GM23248 (cell line): Measurements from ENCODE around the gene CEBPA. TPM values are rescaled to one million over a fixed set of nuclear protein-coding genes. Genes with fewer than 3 reads are reported as not detected.
A peak's percentile ranks its signal among the peaks of the same experiment; 100 is the strongest.

Source experiments
- DNase-seq: peaks from one replicate; pipeline ENCODE4 v3.0.0-alpha.2; 2015
- H2AFZ ChIP-seq: fragments of 200-600 bp; sonication (generic); 2 replicates; pipeline ENCODE4 v1.6.1; 2016; ENCODE audit warnings: antibody characterized with exemption
- H3F3A ChIP-seq: fragments of 200-600 bp; sonication (generic); 2 replicates; pipeline ENCODE4 v1.6.1; 2016; ENCODE audit warnings: mild to moderate bottlenecking, antibody characterized with exemption, mixed run types; ENCODE audit not compliant: insufficient read depth
- H3K27ac ChIP-seq: fragments of 200-600 bp; sonication (generic); 2 replicates; pipeline ENCODE4 v1.5.1; 2016; ENCODE audit warnings: mild to moderate bottlenecking
- H3K27me3 ChIP-seq: fragments of 200-600 bp; sonication (generic); replicated peaks from 2 replicates; pipeline ENCODE4 v1.6.1; 2016; ENCODE audit warnings: mild to moderate bottlenecking; ENCODE audit not compliant: insufficient read depth
- H3K36me3 ChIP-seq: fragments of 200-600 bp; sonication (generic); 2 replicates; pipeline ENCODE4 v1.6.1; 2016; ENCODE audit warnings: low read depth, mild to moderate bottlenecking
- H3K4me1 ChIP-seq: fragments of 200-600 bp; sonication (generic); 2 replicates; pipeline ENCODE4 v1.6.1; 2016; ENCODE audit warnings: mild to moderate bottlenecking; ENCODE audit not compliant: insufficient read depth
- H3K4me2 ChIP-seq: fragments of 200-600 bp; sonication (generic); one replicate; pipeline ENCODE4 v1.6.1; 2016; ENCODE audit warnings: mild to moderate bottlenecking; ENCODE audit not compliant: unreplicated experiment
- H3K4me3 ChIP-seq: fragments of 200-600 bp; sonication (generic); 2 replicates; pipeline ENCODE4 v1.5.1; 2016; ENCODE audit warnings: mild to moderate bottlenecking
- H3K79me2 ChIP-seq: fragments of 200-600 bp; sonication (generic); 2 replicates; pipeline ENCODE4 v1.6.1; 2016; ENCODE audit warnings: mild to moderate bottlenecking; ENCODE audit not compliant: insufficient read depth
- H3K9ac ChIP-seq: fragments of 200-600 bp; sonication (generic); 2 replicates; pipeline ENCODE4 v1.6.1; 2016; ENCODE audit warnings: mild to moderate bottlenecking
- H3K9me2 ChIP-seq: fragments of 200-600 bp; sonication (generic); 2 replicates; pipeline ENCODE4 v1.6.1; 2016; ENCODE audit warnings: mixed run types, mild to moderate bottlenecking, moderate library complexity; ENCODE audit not compliant: insufficient read depth
- H3K9me3 ChIP-seq: fragments of 200-600 bp; sonication (generic); one replicate; pipeline ENCODE4 v1.6.1; 2017; ENCODE audit warnings: low read depth
- H4K20me1 ChIP-seq: fragments of 200-600 bp; sonication (generic); 2 replicates; pipeline ENCODE4 v1.6.0; 2016; ENCODE audit not compliant: insufficient read depth
- EZH2 ChIP-seq: fragments of 200-600 bp; sonication (generic); IDR thresholded peaks from 2 replicates; pipeline ENCODE4 v1.6.1; 2018; ENCODE audit warnings: antibody characterized with exemption, mild to moderate bottlenecking; ENCODE audit not compliant: insufficient read depth, poor library complexity, severe bottlenecking
- EZH2phosphoT487 ChIP-seq: fragments of 200-600 bp; sonication (generic); IDR thresholded peaks from 2 replicates; pipeline ENCODE4 v1.6.1; 2018; ENCODE audit warnings: antibody characterized with exemption, moderate library complexity, mild to moderate bottlenecking, low read depth; ENCODE audit not compliant: insufficient read depth
- WGBS, 2 experiments: methylation state at CpG; one replicate each; pipeline ENCODE4 v1.1.6; 2015 to 2017; ENCODE audit warnings: low lambda C conversion rate in 2 of 2, low coverage in 1 of 2; ENCODE audit errors: missing lambda C conversion rate in 2 of 2; 5-methylcytosine and 5-hydroxymethylcytosine counted together
- in situ Hi-C: fragments of 300-500 bp; cut with MboI; formaldehyde crosslinking; loops from 2 replicates; pipeline ENCODE4 v1.15.0; 2020
- polyA plus RNA-seq: library from polyadenylated mRNA; unstranded; fragments of >200 nt; fragmentation: Nextera tagmentation; extraction: Ambion mirVana; gene quantifications from 2 replicates; pipeline ENCODE4 v1.2.1, GENCODE V29; 2016
- total RNA-seq: library from RNA; depleted of rRNA; stranded (reverse); fragments of >200 nt; shearing (Covaris generic); gene quantifications from 2 replicates; pipeline ENCODE4 v1.2.3, GENCODE V29; 2014

The CEBPA gene
- total and polyA plus RNA-seq, 2 experiments from 2014 or later = 0.22 TPM; not detected in 1

- H3K4me3 ChIP-seq = no peak overlapping the region
- H3K4me2 ChIP-seq = no peak overlapping the region
- no peaks in the 10 kb centered on the region for H3K36me3 ChIP-seq
- 0 out of 2 replicates have a peak, but pooled peaks cover 5% of the 10 kb centered on the region for H3K27me3 ChIP-seq
- H3K9me3 ChIP-seq = no peaks in the 10 kb centered on the region
- H3K27ac ChIP-seq = no peak overlapping the region
- in situ Hi-C loops = no loop called here
- H4K20me1 ChIP-seq = no peaks in the 10 kb centered on the region
- H3K79me2 ChIP-seq = no peaks in the 10 kb centered on the region
- no peaks in the 10 kb centered on the region for H3K4me1 ChIP-seq
- no peaks in the 10 kb centered on the region for H3K9me2 ChIP-seq
- no peak overlapping the region for H3K9ac ChIP-seq
- 62 to 65% methylated on average over 13 of the region's 14 CpGs for WGBS, 2 experiments
- TF ChIP-seq EZH2 (no peak), EZH2phosphoT487 (no peak)
- DNase-seq = no peak
- no peaks in the 10 kb centered on the region for H3F3A ChIP-seq
- H2AFZ ChIP-seq = no peak overlapping the region
These were observed 40.7 kb downstream of the CEBPA start for GRCh38 chr19:33261511-33262189.

GRCh38 chr19:33260628-33261418 is 41.5 kb downstream of the CEBPA start:
- H3K4me2 ChIP-seq = no peak overlapping the region
- no peaks in the 10 kb centered on the region for H3K9me3 ChIP-seq
- H3F3A ChIP-seq = no peaks in the 10 kb centered on the region
- 72 to 75% methylated on average over 17 to 24 of the region's 24 CpGs for WGBS, 2 experiments
- H3K4me1 ChIP-seq = no peaks in the 10 kb centered on the region
- H2AFZ ChIP-seq = no peak overlapping the region
- no peaks in the 10 kb centered on the region for H3K9me2 ChIP-seq
- TF ChIP-seq EZH2phosphoT487 (no peak), EZH2 (no peak)
- no peak overlapping the region for H3K4me3 ChIP-seq
- no peaks in the 10 kb centered on the region for H4K20me1 ChIP-seq
- in situ Hi-C loops = no loop called here
- H3K27ac ChIP-seq = no peak overlapping the region
- H3K9ac ChIP-seq = no peak overlapping the region
- H3K79me2 ChIP-seq = no peaks in the 10 kb centered on the region
- DNase-seq = no peak
- H3K27me3 ChIP-seq = 0 out of 2 replicates have a peak, but pooled peaks cover 2% of the 10 kb centered on the region
- no peaks in the 10 kb centered on the region for H3K36me3 ChIP-seq

- H3K9me3 ChIP-seq = no peaks in the 10 kb centered on the region
- TF ChIP-seq EZH2phosphoT487 = no peak
- TF ChIP-seq EZH2 = no peak
- no peak overlapping the region for H2AFZ ChIP-seq
- peak; percentile 28 for DNase-seq
- H3K9me2 ChIP-seq = no peaks in the 10 kb centered on the region
- no peaks in the 10 kb centered on the region for H4K20me1 ChIP-seq
- 51 to 54% methylated on average over 6 of the region's 6 CpGs for WGBS, 2 experiments
- no peaks in the 10 kb centered on the region for H3K36me3 ChIP-seq
- no peaks in the 10 kb centered on the region for H3F3A ChIP-seq
- H3K9ac ChIP-seq = no peak overlapping the region
- H3K4me2 ChIP-seq = no peak overlapping the region
- H3K27ac ChIP-seq = no peak overlapping the region
- in situ Hi-C loops = no loop called here
- H3K4me3 ChIP-seq = no peak overlapping the region
- H3K79me2 ChIP-seq = no peaks in the 10 kb centered on the region
- H3K4me1 ChIP-seq = no peaks in the 10 kb centered on the region
- 0 out of 2 replicates have a peak, but pooled peaks cover 2% of the 10 kb centered on the region for H3K27me3 ChIP-seq
These were observed 42.8 kb downstream of the CEBPA start for GRCh38 chr19:33259539-33259938.

GRCh38 chr19:33257828-33258227 is 44.5 kb downstream of the CEBPA start:
- no peaks in the 10 kb centered on the region for H3K9me2 ChIP-seq
- no peaks in the 10 kb centered on the region for H3F3A ChIP-seq
- H3K4me2 ChIP-seq = no peak overlapping the region
- no peaks in the 10 kb centered on the region for H3K4me1 ChIP-seq
- H3K4me3 ChIP-seq = no peak overlapping the region
- no peak overlapping the region for H3K9ac ChIP-seq
- H3K9me3 ChIP-seq = no peaks in the 10 kb centered on the region
- DNase-seq = no peak
- H3K27ac ChIP-seq = no peak overlapping the region
- H3K36me3 ChIP-seq = no peaks in the 10 kb centered on the region
- no peak overlapping the region for H2AFZ ChIP-seq
- 0 out of 2 replicates have a peak, but pooled peaks cover 2% of the 10 kb centered on the region for H3K27me3 ChIP-seq
- WGBS, 2 experiments = 91 to 92% methylated on average over 2 of the region's 2 CpGs
- in situ Hi-C loops = no loop called here
- TF ChIP-seq EZH2phosphoT487 = no peak
- no peak for TF ChIP-seq EZH2
- no peaks in the 10 kb centered on the region for H4K20me1 ChIP-seq
- H3K79me2 ChIP-seq = no peaks in the 10 kb centered on the region
